Neural cell (in vitro differentiated cells): ENCODE data around the gene CLIC3. TPM values are rescaled to one million over a fixed set of nuclear protein-coding genes. Genes with fewer than 3 reads are reported as not detected.

Experiments used
- H2AFZ ChIP-seq: fragments of 200-600, 300-800 bp; sonication (generic), shearing (Covaris generic); 2 replicates; pipeline ENCODE4 v1.6.0; 2014; ENCODE audit warnings: low read depth, mild to moderate bottlenecking, antibody characterized with exemption, low read length, moderate library complexity
- H3F3A ChIP-seq: fragments of 200-600 bp; shearing (Covaris generic); 2 replicates; pipeline ENCODE4 v1.6.1; 2016; ENCODE audit warnings: mild to moderate bottlenecking, moderate library complexity, mixed read lengths, antibody characterized with exemption, low read length; ENCODE audit not compliant: insufficient read depth, poor library complexity, severe bottlenecking
- H3K27ac ChIP-seq: fragments of 200-600, 300-800 bp; sonication (generic), shearing (Covaris generic); 2 replicates; pipeline ENCODE4 v1.5.1; 2014; ENCODE audit warnings: mild to moderate bottlenecking, low read length, moderate library complexity
- H3K27me3 ChIP-seq: fragments of 300-800, 200-600 bp; sonication (generic), shearing (Covaris generic); 2 replicates; pipeline ENCODE4 v1.6.0; 2014; ENCODE audit warnings: mild to moderate bottlenecking, low read depth, low read length, moderate library complexity; ENCODE audit not compliant: insufficient read depth
- H3K36me3 ChIP-seq: fragments of 300-800, 200-600 bp; sonication (generic), shearing (Covaris generic); 2 replicates; pipeline ENCODE4 v1.5.1; 2014; ENCODE audit warnings: mild to moderate bottlenecking, antibody characterized with exemption, low read length, moderate library complexity; ENCODE audit not compliant: insufficient read depth
- H3K4me2 ChIP-seq: fragments of 300-800, 200-600 bp; sonication (generic), shearing (Covaris generic); 2 replicates; pipeline ENCODE4 v1.6.0; 2014; ENCODE audit warnings: mild to moderate bottlenecking, low read length
- H3K4me3 ChIP-seq: fragments of 300-800, 200-600 bp; sonication (generic), shearing (Covaris generic); 2 replicates; pipeline ENCODE4 v1.5.1; 2014; ENCODE audit warnings: mild to moderate bottlenecking, low read length, moderate library complexity
- H3K79me2 ChIP-seq: fragments of 200-600 bp; shearing (Covaris generic); replicated peaks from 2 replicates; pipeline ENCODE4 v1.6.0; 2014; ENCODE audit warnings: mild to moderate bottlenecking, low read length, moderate library complexity; ENCODE audit not compliant: insufficient read depth
- H3K9ac ChIP-seq: fragments of 300-800, 200-600 bp; sonication (generic), shearing (Covaris generic); 2 replicates; pipeline ENCODE4 v1.6.1; 2016; ENCODE audit warnings: mild to moderate bottlenecking, low read length, mixed read lengths
- H3K9me2 ChIP-seq: fragments of 200-600 bp; shearing (Covaris generic); 2 replicates; pipeline ENCODE4 v1.6.1; 2016; ENCODE audit warnings: mild to moderate bottlenecking, low read length, mixed read lengths; ENCODE audit not compliant: insufficient read depth
- H3K9me3 ChIP-seq: fragments of 200-600, 300-800 bp; sonication (generic), shearing (Covaris generic); 2 replicates; pipeline ENCODE4 v1.6.1; 2016; ENCODE audit warnings: mild to moderate bottlenecking, mixed run types, low read length, moderate library complexity, mixed read lengths
- H4K20me1 ChIP-seq: fragments of 200-600 bp; shearing (Covaris generic); 2 replicates; pipeline ENCODE4 v1.6.1; 2016; ENCODE audit warnings: mild to moderate bottlenecking, mixed run types; ENCODE audit not compliant: insufficient read depth
- EP300 ChIP-seq: fragments of 450-650 bp; conservative IDR thresholded peaks from 2 replicates; pipeline ENCODE4 v1.6.1; 2014; ENCODE audit warnings: antibody characterized with exemption, mild to moderate bottlenecking, moderate library complexity; ENCODE audit not compliant: poor library complexity, severe bottlenecking
- EZH2 ChIP-seq: fragments of 200-600, 300-800 bp; shearing (Covaris generic), sonication (generic); IDR thresholded peaks from 2 replicates; pipeline ENCODE4 v1.6.1; 2014; ENCODE audit warnings: antibody characterized with exemption, low read length, borderline replicate concordance, mild to moderate bottlenecking; ENCODE audit not compliant: insufficient read depth, poor library complexity, severe bottlenecking
- MXI1 ChIP-seq: fragments of 450-650 bp; conservative IDR thresholded peaks from 2 replicates; pipeline ENCODE4 v1.6.1; 2014; ENCODE audit warnings: antibody characterized with exemption, mild to moderate bottlenecking; ENCODE audit not compliant: poor library complexity, severe bottlenecking
- POLR2AphosphoS5 ChIP-seq: IDR thresholded peaks from 2 replicates; pipeline ENCODE4 v1.6.1; 2012
- RAD21 ChIP-seq: fragments of 450-650 bp; conservative IDR thresholded peaks from 2 replicates; pipeline ENCODE4 v1.6.1; 2014; ENCODE audit warnings: antibody characterized with exemption, mild to moderate bottlenecking, moderate library complexity
- SMC3 ChIP-seq: fragments of 450-650 bp; conservative IDR thresholded peaks from 2 replicates; pipeline ENCODE4 v1.6.1; 2014; ENCODE audit warnings: antibody characterized with exemption, mild to moderate bottlenecking, moderate library complexity; ENCODE audit not compliant: poor library complexity
- TAF1 ChIP-seq: IDR thresholded peaks from 2 replicates; pipeline ENCODE4 v1.6.1; 2012; ENCODE audit warnings: low read depth
- polyA plus RNA-seq: library from polyadenylated mRNA; depleted of rRNA; stranded (reverse); fragments of >200 nt; gene quantifications from 2 replicates; pipeline ENCODE4 v1.2.3, GENCODE V29; 2014
- TF ChIP-seq, protein P1 (sequence below): IDR thresholded peaks from 2 replicates; pipeline ENCODE4 v1.6.1; 2012; ENCODE audit warnings: borderline replicate concordance
- TF ChIP-seq, protein P2 (sequence below): fragments of 450-650 bp; IDR thresholded peaks from 2 replicates; pipeline ENCODE4 v1.5.1; 2014; ENCODE audit warnings: antibody characterized with exemption, mild to moderate bottlenecking, moderate library complexity; ENCODE audit not compliant: poor library complexity, severe bottlenecking

CLIC3 gene
- polyA plus RNA-seq, 1 donor from 2014 or later, result not detected

DNA sequence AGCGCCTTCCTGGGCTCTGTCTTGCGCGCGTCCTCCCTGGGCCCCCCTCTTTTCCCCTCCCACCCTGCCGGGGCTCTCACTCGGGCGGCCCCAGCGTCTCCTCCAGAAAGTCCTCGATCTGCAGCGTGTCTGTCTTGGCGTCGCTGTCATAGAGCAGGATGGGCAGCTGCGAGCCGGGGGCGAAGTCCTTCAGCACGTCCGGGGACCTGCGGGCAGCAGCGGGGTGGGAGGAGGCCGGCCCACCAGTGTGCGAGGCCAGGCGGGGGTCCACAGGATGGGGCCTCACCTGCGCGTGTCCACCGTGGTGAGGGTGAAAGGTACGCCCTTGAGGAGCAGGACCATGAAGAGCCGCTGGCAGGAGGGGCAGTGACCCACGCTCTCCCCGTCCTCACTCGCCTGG, 1.0 kb downstream of the CLIC3 start:
- H3F3A ChIP-seq, result no peaks in the 10 kb centered on the region
- H3K9me3 ChIP-seq, result no peaks in the 10 kb centered on the region
- no peak overlapping the region for H2AFZ ChIP-seq
- H4K20me1 ChIP-seq, result no peaks in the 10 kb centered on the region
- H3K9ac ChIP-seq, result no peak overlapping the region
- H3K79me2 ChIP-seq, result no peaks in the 10 kb centered on the region
- H3K4me3 ChIP-seq, result no peak overlapping the region
- no peak overlapping the region for H3K4me2 ChIP-seq
- TF ChIP-seq TAF1 (no peak), SMC3 (no peak), EZH2 (no peak)
- H3K36me3 ChIP-seq, result no peaks in the 10 kb centered on the region
- H3K27me3 ChIP-seq, result no peaks in the 10 kb centered on the region
- H3K27ac ChIP-seq, result no peak overlapping the region
- H3K9me2 ChIP-seq, result no peaks in the 10 kb centered on the region

DNA sequence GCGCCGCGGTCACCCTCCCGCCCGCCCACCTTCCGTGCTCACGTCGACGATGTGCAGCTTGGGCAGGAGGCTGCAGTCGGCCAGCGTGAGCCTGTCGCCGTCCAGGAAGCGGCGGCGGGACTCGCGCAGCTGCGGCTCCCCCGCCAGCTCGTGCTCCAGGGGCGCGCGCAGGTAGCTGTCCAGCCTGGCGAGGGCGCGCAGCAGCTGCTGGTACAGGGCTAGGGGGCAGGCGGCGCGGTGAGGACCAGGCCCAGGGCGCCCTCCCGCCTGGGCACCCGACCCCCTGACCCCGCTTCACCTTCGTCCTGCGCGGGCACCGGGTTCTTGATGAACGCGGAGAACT, 1.5 kb downstream of the CLIC3 start:
- H3K4me3 ChIP-seq, result no peak overlapping the region
- no peaks in the 10 kb centered on the region for H4K20me1 ChIP-seq
- no peak overlapping the region for H3K27ac ChIP-seq
- H3K9me2 ChIP-seq, result no peaks in the 10 kb centered on the region
- no peak overlapping the region for H3K9ac ChIP-seq
- no peaks in the 10 kb centered on the region for H3K27me3 ChIP-seq
- no peaks in the 10 kb centered on the region for H3F3A ChIP-seq
- H3K79me2 ChIP-seq, result no peaks in the 10 kb centered on the region
- no peaks in the 10 kb centered on the region for H3K9me3 ChIP-seq
- TF ChIP-seq, protein P1, sequence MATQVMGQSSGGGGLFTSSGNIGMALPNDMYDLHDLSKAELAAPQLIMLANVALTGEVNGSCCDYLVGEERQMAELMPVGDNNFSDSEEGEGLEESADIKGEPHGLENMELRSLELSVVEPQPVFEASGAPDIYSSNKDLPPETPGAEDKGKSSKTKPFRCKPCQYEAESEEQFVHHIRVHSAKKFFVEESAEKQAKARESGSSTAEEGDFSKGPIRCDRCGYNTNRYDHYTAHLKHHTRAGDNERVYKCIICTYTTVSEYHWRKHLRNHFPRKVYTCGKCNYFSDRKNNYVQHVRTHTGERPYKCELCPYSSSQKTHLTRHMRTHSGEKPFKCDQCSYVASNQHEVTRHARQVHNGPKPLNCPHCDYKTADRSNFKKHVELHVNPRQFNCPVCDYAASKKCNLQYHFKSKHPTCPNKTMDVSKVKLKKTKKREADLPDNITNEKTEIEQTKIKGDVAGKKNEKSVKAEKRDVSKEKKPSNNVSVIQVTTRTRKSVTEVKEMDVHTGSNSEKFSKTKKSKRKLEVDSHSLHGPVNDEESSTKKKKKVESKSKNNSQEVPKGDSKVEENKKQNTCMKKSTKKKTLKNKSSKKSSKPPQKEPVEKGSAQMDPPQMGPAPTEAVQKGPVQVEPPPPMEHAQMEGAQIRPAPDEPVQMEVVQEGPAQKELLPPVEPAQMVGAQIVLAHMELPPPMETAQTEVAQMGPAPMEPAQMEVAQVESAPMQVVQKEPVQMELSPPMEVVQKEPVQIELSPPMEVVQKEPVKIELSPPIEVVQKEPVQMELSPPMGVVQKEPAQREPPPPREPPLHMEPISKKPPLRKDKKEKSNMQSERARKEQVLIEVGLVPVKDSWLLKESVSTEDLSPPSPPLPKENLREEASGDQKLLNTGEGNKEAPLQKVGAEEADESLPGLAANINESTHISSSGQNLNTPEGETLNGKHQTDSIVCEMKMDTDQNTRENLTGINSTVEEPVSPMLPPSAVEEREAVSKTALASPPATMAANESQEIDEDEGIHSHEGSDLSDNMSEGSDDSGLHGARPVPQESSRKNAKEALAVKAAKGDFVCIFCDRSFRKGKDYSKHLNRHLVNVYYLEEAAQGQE, result no peak
- TF ChIP-seq SMC3, result no peak
- no peak for TF ChIP-seq TAF1
- no peak for TF ChIP-seq EP300
- TF ChIP-seq EZH2, result no peak
- no peak for TF ChIP-seq MXI1
- TF ChIP-seq POLR2AphosphoS5, result no peak
- no peak for TF ChIP-seq RAD21
- TF ChIP-seq, protein P2, sequence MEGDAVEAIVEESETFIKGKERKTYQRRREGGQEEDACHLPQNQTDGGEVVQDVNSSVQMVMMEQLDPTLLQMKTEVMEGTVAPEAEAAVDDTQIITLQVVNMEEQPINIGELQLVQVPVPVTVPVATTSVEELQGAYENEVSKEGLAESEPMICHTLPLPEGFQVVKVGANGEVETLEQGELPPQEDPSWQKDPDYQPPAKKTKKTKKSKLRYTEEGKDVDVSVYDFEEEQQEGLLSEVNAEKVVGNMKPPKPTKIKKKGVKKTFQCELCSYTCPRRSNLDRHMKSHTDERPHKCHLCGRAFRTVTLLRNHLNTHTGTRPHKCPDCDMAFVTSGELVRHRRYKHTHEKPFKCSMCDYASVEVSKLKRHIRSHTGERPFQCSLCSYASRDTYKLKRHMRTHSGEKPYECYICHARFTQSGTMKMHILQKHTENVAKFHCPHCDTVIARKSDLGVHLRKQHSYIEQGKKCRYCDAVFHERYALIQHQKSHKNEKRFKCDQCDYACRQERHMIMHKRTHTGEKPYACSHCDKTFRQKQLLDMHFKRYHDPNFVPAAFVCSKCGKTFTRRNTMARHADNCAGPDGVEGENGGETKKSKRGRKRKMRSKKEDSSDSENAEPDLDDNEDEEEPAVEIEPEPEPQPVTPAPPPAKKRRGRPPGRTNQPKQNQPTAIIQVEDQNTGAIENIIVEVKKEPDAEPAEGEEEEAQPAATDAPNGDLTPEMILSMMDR, result no peak
- H2AFZ ChIP-seq, result no peak overlapping the region
- H3K4me2 ChIP-seq, result no peak overlapping the region
- H3K36me3 ChIP-seq, result no peaks in the 10 kb centered on the region
